Measurements from ENCODE around the gene CLEC14A. TPM values are rescaled to one million over a fixed set of nuclear protein-coding genes. Genes with fewer than 3 reads are reported as not detected.
A peak's percentile ranks its signal among the peaks of the same experiment; 100 is the strongest.

CLEC14A gene
- polyA plus RNA-seq, 3 donors, result 14.3 to 18.3 (median 17.3) TPM

DNA sequence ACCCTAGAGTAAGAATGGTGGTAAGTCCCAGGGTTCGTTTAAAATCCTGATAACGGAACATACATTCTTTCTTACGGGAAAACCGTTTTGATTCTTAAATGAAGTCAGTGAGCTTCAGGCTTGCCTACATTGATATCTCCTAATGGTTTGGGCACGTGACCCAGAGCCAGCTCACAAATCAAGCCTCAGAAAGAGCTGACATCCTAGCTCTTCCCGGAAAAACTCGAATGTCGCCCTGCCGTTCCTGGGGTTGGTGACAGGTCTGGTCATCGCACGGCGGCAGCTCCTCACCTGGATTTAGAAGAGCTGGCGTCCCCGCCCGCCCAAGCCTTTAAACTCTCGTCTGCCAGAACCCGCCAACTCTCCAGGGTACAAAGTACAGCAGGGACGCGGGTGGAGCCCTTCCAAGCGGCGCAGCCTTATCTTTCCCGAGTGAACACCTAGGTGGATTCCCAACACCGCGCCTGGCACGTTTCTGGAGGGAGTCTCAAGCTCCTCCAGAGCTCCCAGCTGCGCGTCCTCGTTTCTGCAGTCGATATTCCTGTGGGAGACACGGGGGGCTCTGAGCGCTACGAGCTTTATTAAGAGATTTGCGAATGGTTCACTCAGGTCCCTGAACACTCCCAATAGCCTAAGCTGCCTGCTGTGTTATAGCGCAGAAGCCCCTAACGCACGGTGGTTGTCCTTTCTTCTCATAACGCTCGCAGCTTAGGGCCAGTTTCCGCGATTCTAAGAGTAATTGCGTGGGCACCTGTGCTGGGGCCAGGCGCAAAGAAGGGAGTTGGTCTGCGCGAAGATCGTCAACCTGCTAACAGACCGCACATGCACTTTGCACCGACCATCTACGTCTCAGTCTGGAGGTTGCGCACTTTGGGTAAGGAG, 47.9 kb downstream of the CLEC14A start, which contains the start of gene SSTR1:
Gene SSTR1 (plus strand): TSS at position 169 of the 882 bp plus-strand sequence. CDS start 1,486 bp downstream, outside the sequence.
- DNase-seq, result peak; percentile 12

DNA sequence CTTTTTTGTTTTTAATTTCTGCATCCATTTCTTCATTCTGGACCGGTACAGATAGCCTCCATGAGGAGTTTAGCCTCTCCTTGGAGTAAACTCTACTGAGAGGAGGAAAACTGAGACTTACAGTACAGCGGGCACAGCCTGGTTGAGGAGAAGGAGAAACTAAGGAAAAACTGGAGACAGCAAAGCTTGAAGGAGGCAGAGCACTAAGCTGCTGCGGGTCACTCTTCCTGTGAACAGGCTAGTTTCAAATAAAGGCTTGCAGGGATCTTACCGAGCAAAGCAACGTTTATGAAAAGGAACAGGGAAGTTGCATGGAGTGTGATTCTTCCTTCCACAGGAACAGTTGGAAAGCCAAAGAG, 48.5 kb downstream of the CLEC14A start:
- no peak for DNase-seq

DNA sequence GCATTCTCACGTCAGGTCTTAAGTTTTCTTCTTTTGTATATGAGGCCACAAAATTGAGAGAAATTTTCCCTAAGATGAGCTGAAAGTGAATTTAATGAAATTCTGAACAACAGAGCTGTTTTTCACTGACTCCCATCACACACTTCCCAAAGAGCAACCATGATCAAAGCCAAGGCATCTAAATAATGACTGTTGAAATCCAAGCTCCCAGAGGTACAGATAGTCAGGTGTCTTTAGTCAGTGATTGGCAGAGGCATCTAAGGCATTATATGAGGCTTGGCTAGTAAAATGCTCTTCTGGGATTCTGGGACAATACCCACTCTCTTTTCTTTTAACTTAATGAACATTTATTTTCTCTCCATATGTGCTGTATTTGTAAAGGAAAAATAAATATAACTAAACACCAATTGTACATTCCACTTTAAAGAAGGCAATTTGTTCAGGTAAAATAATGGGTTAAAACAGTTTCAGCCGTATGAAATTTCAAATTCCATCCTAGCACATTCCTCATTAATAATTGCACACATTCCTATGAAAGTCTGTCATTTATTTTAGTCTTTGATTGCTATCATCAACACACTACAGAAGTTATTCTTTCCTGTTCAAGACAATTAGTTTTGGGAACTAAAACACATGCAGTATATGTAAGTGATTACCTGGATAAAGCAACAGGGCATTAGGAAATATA, 49.1 kb downstream of the CLEC14A start:
- DNase-seq, result no peak

DNA sequence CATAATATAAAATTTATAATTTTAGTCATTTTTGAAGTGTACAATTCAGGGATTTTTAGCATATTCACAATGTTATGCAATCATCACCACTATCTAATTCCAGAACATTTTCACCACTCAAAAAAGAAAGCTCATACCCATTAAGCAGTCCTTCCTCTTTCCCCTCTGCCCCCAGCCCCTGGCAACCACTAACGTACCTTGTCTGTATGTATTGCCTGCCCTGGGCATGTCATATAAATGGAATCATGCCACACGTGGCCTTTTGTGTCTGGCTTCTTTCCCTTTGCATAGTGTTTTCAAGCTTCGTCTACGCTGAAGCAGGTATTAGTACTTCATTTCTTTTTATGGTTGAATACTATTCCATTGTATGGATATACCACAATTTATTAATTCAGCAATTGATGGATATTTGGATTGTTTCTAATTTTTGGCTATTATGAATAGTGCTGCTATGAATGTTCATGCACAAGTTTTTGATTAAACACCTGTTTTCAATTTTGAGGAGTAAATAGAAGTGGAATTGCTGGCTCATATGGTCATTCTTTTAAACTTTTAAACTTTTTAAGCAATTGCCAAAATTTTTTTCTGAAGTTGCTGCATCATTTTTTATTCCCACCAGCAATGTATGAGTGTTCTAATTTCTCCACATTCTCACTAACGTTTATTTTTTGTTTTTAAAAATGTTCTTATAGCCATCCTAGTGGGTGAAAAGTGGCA, 49.8 kb downstream of the CLEC14A start:
- DNase-seq, result no peak

DNA sequence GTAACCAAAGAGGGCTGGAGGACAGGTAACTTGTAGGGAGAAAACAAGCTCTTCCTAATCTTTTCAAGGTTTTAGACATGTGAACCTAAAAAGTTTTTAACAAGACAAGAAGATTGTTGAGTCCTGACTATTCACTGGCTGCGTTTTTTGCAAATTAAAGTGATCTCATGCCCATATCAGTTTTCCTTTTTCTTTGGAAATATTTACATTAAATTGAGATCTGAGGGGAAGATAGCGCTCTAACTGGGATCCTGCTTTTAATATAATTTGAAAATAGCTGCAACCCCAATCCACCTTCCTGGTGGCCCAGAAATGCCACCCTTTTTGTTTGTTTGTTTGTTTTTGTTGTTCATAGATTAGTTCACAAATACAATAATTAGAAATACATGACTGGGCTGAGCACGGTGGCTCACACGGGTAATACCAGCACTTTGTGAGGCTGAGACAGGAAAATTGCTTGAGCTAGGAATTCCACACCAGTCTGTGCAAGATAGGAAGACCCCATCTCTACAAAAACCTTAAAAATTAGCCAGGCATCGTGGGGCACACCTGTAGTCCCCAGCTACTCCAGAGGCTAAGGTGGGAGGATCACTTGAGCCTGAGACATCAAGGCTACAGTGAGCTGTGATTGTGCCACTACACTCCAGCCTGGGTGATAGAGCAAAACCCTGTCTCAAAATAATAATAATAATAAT, 50.6 kb downstream of the CLEC14A start:
- no peak for DNase-seq

DNA sequence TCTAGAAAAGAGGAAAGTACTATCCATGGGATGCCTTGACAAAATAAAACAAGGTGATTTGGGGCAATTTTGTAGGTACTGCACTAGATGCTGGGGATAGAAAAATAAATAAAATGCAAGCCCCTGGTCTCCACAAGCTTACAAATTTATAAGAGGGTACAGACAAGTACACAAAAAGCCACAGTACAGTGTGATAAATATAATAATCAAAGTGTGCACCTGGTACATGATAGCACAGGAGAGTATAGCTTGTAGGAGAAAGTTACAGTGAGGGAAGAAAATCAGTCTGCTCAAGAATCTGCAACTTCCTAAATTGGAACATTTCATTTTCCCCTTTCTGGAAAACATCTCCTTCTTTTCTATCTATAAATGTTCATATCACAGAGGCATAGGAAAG, 51.2 kb downstream of the CLEC14A start:
- DNase-seq, result no peak

Other genes with a start within 250 kb of the CLEC14A start
- gene SSTR1, start 48.2 kb downstream of the CLEC14A start, polyA plus RNA-seq (ENCODE audit: insufficient read length in 3 of 3), result 1 to 10 TPM; 2.1 to 2.9 (median 2.4) TPM